Measurements from ENCODE around the gene GCNT2. TPM values are rescaled to one million over a fixed set of nuclear protein-coding genes. Genes with fewer than 3 reads are reported as not detected.

Gene GCNT2
- total RNA-seq, 1 experiment from 2014 or later, result 51.2 TPM

- no peak for TF ChIP-seq USF1 (CRISPR knock-in tag; IDR thresholded peaks at IDR 0.05)
- TF ChIP-seq JAZF1 (CRISPR knock-in tag; IDR thresholded peaks at IDR 0.05), result no peak
- TF ChIP-seq ZNF423 (CRISPR knock-in tag; IDR thresholded peaks at IDR 0.05), result no peak
- no peak for TF ChIP-seq ZNF671 (CRISPR knock-in tag; IDR thresholded peaks at IDR 0.05)
- TF ChIP-seq EMX1 (CRISPR knock-in tag; IDR thresholded peaks at IDR 0.05), result no peak
- no peak for TF ChIP-seq ZSCAN18 (CRISPR knock-in tag; IDR thresholded peaks at IDR 0.05)
- TF ChIP-seq CBFB (CRISPR knock-in tag; IDR thresholded peaks at IDR 0.05; ENCODE audit: low read depth), result no peak
- TF ChIP-seq FOXP1 (CRISPR knock-in tag; IDR thresholded peaks at IDR 0.05; ENCODE audit: borderline replicate concordance), result no peak
- no peak for TF ChIP-seq ZNF121 (CRISPR knock-in tag; IDR thresholded peaks at IDR 0.05)
- TF ChIP-seq GRHL2 (CRISPR knock-in tag; IDR thresholded peaks at IDR 0.05; ENCODE audit: insufficient replicate concordance, severe bottlenecking), result no peak
- TF ChIP-seq, protein P1, sequence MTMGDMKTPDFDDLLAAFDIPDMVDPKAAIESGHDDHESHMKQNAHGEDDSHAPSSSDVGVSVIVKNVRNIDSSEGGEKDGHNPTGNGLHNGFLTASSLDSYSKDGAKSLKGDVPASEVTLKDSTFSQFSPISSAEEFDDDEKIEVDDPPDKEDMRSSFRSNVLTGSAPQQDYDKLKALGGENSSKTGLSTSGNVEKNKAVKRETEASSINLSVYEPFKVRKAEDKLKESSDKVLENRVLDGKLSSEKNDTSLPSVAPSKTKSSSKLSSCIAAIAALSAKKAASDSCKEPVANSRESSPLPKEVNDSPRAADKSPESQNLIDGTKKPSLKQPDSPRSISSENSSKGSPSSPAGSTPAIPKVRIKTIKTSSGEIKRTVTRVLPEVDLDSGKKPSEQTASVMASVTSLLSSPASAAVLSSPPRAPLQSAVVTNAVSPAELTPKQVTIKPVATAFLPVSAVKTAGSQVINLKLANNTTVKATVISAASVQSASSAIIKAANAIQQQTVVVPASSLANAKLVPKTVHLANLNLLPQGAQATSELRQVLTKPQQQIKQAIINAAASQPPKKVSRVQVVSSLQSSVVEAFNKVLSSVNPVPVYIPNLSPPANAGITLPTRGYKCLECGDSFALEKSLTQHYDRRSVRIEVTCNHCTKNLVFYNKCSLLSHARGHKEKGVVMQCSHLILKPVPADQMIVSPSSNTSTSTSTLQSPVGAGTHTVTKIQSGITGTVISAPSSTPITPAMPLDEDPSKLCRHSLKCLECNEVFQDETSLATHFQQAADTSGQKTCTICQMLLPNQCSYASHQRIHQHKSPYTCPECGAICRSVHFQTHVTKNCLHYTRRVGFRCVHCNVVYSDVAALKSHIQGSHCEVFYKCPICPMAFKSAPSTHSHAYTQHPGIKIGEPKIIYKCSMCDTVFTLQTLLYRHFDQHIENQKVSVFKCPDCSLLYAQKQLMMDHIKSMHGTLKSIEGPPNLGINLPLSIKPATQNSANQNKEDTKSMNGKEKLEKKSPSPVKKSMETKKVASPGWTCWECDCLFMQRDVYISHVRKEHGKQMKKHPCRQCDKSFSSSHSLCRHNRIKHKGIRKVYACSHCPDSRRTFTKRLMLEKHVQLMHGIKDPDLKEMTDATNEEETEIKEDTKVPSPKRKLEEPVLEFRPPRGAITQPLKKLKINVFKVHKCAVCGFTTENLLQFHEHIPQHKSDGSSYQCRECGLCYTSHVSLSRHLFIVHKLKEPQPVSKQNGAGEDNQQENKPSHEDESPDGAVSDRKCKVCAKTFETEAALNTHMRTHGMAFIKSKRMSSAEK (CRISPR knock-in tag; IDR thresholded peaks at IDR 0.05; ENCODE audit: borderline replicate concordance), result no peak
- peaks cover 29% of the 10 kb centered on the region for H3K4me1 Mint-ChIP-seq
- CTCF ChIA-PET, result no interaction called here
- no peak overlapping the region for H3K27ac Mint-ChIP-seq
- no peaks in the 10 kb centered on the region for H3K27me3 Mint-ChIP-seq (ENCODE audit: low read depth)
- DNase-seq (ENCODE audit: low spot score) (no peak), ATAC-seq (no peak)
- H3K36me3 Mint-ChIP-seq, result no peaks in the 10 kb centered on the region
- POLR2A ChIA-PET, result interaction anchor here (0.6 to 4.3 kb wide), 2 partner anchors 8 to 315 kb away, joined by 3 to 19 read pairs; no protein-coding TSS in a partner anchor
- H3K4me3 Mint-ChIP-seq, result no peak overlapping the region
- H3K9me3 Mint-ChIP-seq, result peaks cover 4% of the 10 kb centered on the region
Measured at GRCh38 chr6:10547809-10548208, 26.7 kb downstream of the GCNT2 start.

DNA sequence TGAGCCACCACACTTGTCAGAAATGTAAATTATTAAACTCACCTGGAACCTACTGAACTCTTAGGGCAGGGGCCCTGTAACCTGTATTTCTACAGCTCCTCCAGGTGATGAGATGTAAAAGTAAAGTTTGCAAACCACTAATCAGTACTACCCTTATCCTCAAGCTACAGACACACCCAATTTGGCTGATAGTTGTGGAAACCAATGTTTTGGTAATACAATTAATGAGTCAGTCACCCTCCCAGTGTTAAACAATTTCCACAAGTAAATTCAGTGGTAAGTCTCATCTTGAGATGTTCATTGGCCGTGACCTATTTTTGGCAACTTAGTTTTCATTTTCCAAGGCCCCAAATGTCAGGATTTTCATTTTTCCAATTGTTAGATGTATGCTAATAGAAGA is 29.6 kb downstream of the GCNT2 start:
- no peaks in the 10 kb centered on the region for H3K27me3 Mint-ChIP-seq (ENCODE audit: low read depth)
- TF ChIP-seq, protein P2, sequence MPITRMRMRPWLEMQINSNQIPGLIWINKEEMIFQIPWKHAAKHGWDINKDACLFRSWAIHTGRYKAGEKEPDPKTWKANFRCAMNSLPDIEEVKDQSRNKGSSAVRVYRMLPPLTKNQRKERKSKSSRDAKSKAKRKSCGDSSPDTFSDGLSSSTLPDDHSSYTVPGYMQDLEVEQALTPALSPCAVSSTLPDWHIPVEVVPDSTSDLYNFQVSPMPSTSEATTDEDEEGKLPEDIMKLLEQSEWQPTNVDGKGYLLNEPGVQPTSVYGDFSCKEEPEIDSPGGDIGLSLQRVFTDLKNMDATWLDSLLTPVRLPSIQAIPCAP (CRISPR knock-in tag; IDR thresholded peaks at IDR 0.05), result no peak
- no peak for TF ChIP-seq NFATC4 (CRISPR knock-in tag; IDR thresholded peaks at IDR 0.05)
- TF ChIP-seq, protein P3, sequence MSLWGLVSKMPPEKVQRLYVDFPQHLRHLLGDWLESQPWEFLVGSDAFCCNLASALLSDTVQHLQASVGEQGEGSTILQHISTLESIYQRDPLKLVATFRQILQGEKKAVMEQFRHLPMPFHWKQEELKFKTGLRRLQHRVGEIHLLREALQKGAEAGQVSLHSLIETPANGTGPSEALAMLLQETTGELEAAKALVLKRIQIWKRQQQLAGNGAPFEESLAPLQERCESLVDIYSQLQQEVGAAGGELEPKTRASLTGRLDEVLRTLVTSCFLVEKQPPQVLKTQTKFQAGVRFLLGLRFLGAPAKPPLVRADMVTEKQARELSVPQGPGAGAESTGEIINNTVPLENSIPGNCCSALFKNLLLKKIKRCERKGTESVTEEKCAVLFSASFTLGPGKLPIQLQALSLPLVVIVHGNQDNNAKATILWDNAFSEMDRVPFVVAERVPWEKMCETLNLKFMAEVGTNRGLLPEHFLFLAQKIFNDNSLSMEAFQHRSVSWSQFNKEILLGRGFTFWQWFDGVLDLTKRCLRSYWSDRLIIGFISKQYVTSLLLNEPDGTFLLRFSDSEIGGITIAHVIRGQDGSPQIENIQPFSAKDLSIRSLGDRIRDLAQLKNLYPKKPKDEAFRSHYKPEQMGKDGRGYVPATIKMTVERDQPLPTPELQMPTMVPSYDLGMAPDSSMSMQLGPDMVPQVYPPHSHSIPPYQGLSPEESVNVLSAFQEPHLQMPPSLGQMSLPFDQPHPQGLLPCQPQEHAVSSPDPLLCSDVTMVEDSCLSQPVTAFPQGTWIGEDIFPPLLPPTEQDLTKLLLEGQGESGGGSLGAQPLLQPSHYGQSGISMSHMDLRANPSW (CRISPR knock-in tag; conservative IDR thresholded peaks at IDR 0.05; ENCODE audit: low read depth), result no peak
- no peak for TF ChIP-seq ZNF121 (CRISPR knock-in tag; IDR thresholded peaks at IDR 0.05)
- TF ChIP-seq ATF1 (CRISPR knock-in tag; IDR thresholded peaks at IDR 0.05), result no peak
- no peak for TF ChIP-seq MAX (CRISPR knock-in tag; IDR thresholded peaks at IDR 0.05)
- TF ChIP-seq, protein P4, sequence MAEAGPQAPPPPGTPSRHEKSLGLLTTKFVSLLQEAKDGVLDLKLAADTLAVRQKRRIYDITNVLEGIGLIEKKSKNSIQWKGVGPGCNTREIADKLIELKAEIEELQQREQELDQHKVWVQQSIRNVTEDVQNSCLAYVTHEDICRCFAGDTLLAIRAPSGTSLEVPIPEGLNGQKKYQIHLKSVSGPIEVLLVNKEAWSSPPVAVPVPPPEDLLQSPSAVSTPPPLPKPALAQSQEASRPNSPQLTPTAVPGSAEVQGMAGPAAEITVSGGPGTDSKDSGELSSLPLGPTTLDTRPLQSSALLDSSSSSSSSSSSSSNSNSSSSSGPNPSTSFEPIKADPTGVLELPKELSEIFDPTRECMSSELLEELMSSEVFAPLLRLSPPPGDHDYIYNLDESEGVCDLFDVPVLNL (CRISPR knock-in tag; IDR thresholded peaks at IDR 0.05; ENCODE audit: borderline replicate concordance, low read depth), result no peak
- no peak for TF ChIP-seq CREM (CRISPR knock-in tag; IDR thresholded peaks at IDR 0.05)
- no peak for TF ChIP-seq ZNF219 (CRISPR knock-in tag; IDR thresholded peaks at IDR 0.05; ENCODE audit: borderline replicate concordance)
- TF ChIP-seq JAZF1 (CRISPR knock-in tag; IDR thresholded peaks at IDR 0.05), result no peak
- no peak for TF ChIP-seq ZNF423 (CRISPR knock-in tag; IDR thresholded peaks at IDR 0.05)
- no peak for TF ChIP-seq RELA (CRISPR knock-in tag; IDR thresholded peaks at IDR 0.05; ENCODE audit: borderline replicate concordance)
- no peak for TF ChIP-seq TP53 (CRISPR knock-in tag; IDR thresholded peaks at IDR 0.05)
- no peak for TF ChIP-seq ZNF317 (CRISPR knock-in tag; IDR thresholded peaks at IDR 0.05; ENCODE audit: borderline replicate concordance, low read depth)
- no peak for TF ChIP-seq SOX15 (CRISPR knock-in tag; IDR thresholded peaks at IDR 0.05)
- H3K9me3 Mint-ChIP-seq, result no peaks in the 10 kb centered on the region
- ChIA-PET POLR2A (no interaction called here), CTCF (interaction anchor here (1.5 kb wide), 1 partner anchor 40 kb away, joined by 4 read pairs; no protein-coding TSS in a partner anchor)
- H3K27ac Mint-ChIP-seq, result peak overlapping the region; percentile 51; the same call in 1 of the 2 replicates
- DNase-seq (ENCODE audit: low spot score) (no peak), ATAC-seq (no peak)
- H3K4me3 Mint-ChIP-seq, result no peak overlapping the region
- H3K4me1 Mint-ChIP-seq, result peaks cover 46% of the 10 kb centered on the region
- no peaks in the 10 kb centered on the region for H3K36me3 Mint-ChIP-seq
